CD14-positive monocyte (primary cell): Measurements from ENCODE around the gene HMG20B. TPM values are rescaled to one million over a fixed set of nuclear protein-coding genes. Genes with fewer than 3 reads are reported as not detected.

Source experiments
- DNase-seq, 3 donors: peaks; one replicate each; pipeline ENCODE4 v3.0.0-alpha.2; 2011 to 2022
- H2AFZ ChIP-seq: 2 replicates; pipeline ENCODE4 v1.6.0; 2012; ENCODE audit warnings: mild to moderate bottlenecking, low read depth, low read length, inconsistent platforms; ENCODE audit not compliant: insufficient read depth, poor library complexity, severe bottlenecking
- H3K27ac ChIP-seq, 2 donors: 1 replicate in 1 of 2; 2 replicates in 1 of 2; pipeline ENCODE4 v1.5.1; 2012 to 2013; ENCODE audit warnings: low read length in 2 of 2, control low read depth in 1 of 2, inconsistent platforms in 1 of 2, low read depth in 1 of 2, mild to moderate bottlenecking in 1 of 2
- H3K27me3 ChIP-seq, 2 donors: one replicate each; pipeline versions ENCODE4 v1.6.0 to v1.6.1; 2011 to 2013; ENCODE audit warnings: low read length in 2 of 2; ENCODE audit not compliant: control insufficient read depth in 2 of 2, insufficient read depth in 2 of 2
- H3K36me3 ChIP-seq, 2 donors: replicated peaks in 1 of 2; 1 replicate in 1 of 2; 2 replicates in 1 of 2; pipeline versions ENCODE4 v1.5.1 to v1.6.1; 2012 to 2013; ENCODE audit warnings: low read length in 2 of 2, control low read depth in 1 of 2, inconsistent platforms in 1 of 2, mild to moderate bottlenecking in 1 of 2; ENCODE audit not compliant: insufficient read depth in 2 of 2, control insufficient read depth in 1 of 2
- H3K4me1 ChIP-seq, 2 donors: 1 replicate in 1 of 2; 2 replicates in 1 of 2; pipeline versions ENCODE4 v1.5.1 to v1.6.1; 2012 to 2013; ENCODE audit warnings: low read length in 2 of 2, control low read depth in 1 of 2, inconsistent platforms in 1 of 2, mild to moderate bottlenecking in 1 of 2, moderate library complexity in 1 of 2; ENCODE audit not compliant: insufficient read depth in 2 of 2, control insufficient read depth in 1 of 2
- H3K4me2 ChIP-seq: replicated peaks from 2 replicates; pipeline ENCODE3; 2012; ENCODE audit warnings: low read length, moderate library complexity, mild to moderate bottlenecking; ENCODE audit not compliant: poor library complexity, severe bottlenecking; ENCODE audit errors: extremely low read depth
- H3K4me3 ChIP-seq, 3 experiments: fragments of 200-600 bp in 1 of 3; sonication (generic) in 1 of 3; replicated peaks in 1 of 3; 1 replicate in 2 of 3; 2 replicates in 1 of 3; pipeline ENCODE4 v1.5.1; 2011 to 2013; ENCODE audit warnings: low read length in 3 of 3, mild to moderate bottlenecking in 3 of 3, control low read depth in 2 of 3, low read depth in 2 of 3, inconsistent platforms in 1 of 3, moderate library complexity in 1 of 3
- H3K79me2 ChIP-seq: 2 replicates; pipeline ENCODE4 v1.6.0; 2012; ENCODE audit warnings: mild to moderate bottlenecking, control low read depth, inconsistent platforms, low read length, moderate library complexity; ENCODE audit not compliant: insufficient read depth
- H3K9ac ChIP-seq: 2 replicates; pipeline ENCODE4 v1.6.0; 2017; ENCODE audit warnings: low read length, mild to moderate bottlenecking; ENCODE audit not compliant: insufficient read depth, poor library complexity, severe bottlenecking
- H3K9me3 ChIP-seq, 2 donors: replicated peaks in 1 of 2; 1 replicate in 1 of 2; 2 replicates in 1 of 2; pipeline versions ENCODE4 v1.5.1 to v1.6.1; 2012 to 2013; ENCODE audit warnings: low read length in 2 of 2, control low read depth in 1 of 2; ENCODE audit not compliant: control insufficient read depth in 1 of 2, insufficient read depth in 1 of 2
- H4K20me1 ChIP-seq: 2 replicates; pipeline ENCODE4 v1.6.0; 2012; ENCODE audit warnings: mild to moderate bottlenecking, low read length, control low read depth, moderate library complexity; ENCODE audit not compliant: insufficient read depth
- H3K27ac Mint-ChIP-seq, 7 donors: one replicate each; pipeline ENCODE4 v1.8.0; 2020; ENCODE audit warnings: mild to moderate bottlenecking in 7 of 7, mixed read lengths in 7 of 7, moderate library complexity in 6 of 7, inconsistent platforms in 2 of 7
- H3K27me3 Mint-ChIP-seq, 3 donors: one replicate each; pipeline ENCODE4 v1.8.0; 2021 to 2022; ENCODE audit warnings: low read depth in 3 of 3, mild to moderate bottlenecking in 3 of 3, mixed read lengths in 3 of 3, moderate library complexity in 3 of 3, inconsistent platforms in 1 of 3
- H3K36me3 Mint-ChIP-seq, 2 donors: one replicate each; pipeline ENCODE4 v1.8.0; 2020; ENCODE audit warnings: mixed read lengths in 2 of 2, inconsistent platforms in 1 of 2, mild to moderate bottlenecking in 1 of 2
- H3K4me1 Mint-ChIP-seq: one replicate; pipeline ENCODE4 v1.8.0; 2020; ENCODE audit warnings: mild to moderate bottlenecking, mixed read lengths
- H3K4me3 Mint-ChIP-seq, 2 donors: one replicate each; pipeline ENCODE4 v1.8.0; 2020; ENCODE audit warnings: mild to moderate bottlenecking in 2 of 2, mixed read lengths in 2 of 2, moderate library complexity in 1 of 2
- H3K9me3 Mint-ChIP-seq, 7 donors: one replicate each; pipeline ENCODE4 v1.8.0; 2020 to 2022; ENCODE audit warnings: mixed read lengths in 7 of 7, mild to moderate bottlenecking in 6 of 7, moderate library complexity in 6 of 7, inconsistent platforms in 2 of 7
- CTCF ChIP-seq: fragments of 200-600 bp; IDR thresholded peaks from one replicate; pipeline ENCODE4 v1.8.0; 2022; ENCODE audit warnings: antibody characterized with exemption, mild to moderate bottlenecking
- WGBS: methylation state at CpG from one replicate; pipeline ENCODE4 v1.1.5; 2013; ENCODE audit warnings: missing lambda C conversion rate; ENCODE audit not compliant: insufficient coverage; 5-methylcytosine and 5-hydroxymethylcytosine counted together
- intact Hi-C, 2 donors: fragments of 100-400 bp; cut with micrococcal nuclease; formaldehyde crosslinking; loops; one replicate each; pipeline versions ENCODE4 v1.15.0 to v1.15.1; 2023
- polyA plus RNA-seq, 3 donors: library from polyadenylated mRNA; depleted of rRNA in 1 of 3; unstranded in 2 of 3; stranded (reverse) in 1 of 3; fragments of 300-500 nt in 2 of 3; fragments of >200 nt in 1 of 3; fragmentation: Illumina TruSeq in 2 of 3; gene quantifications; 1 replicate in 2 of 3; 2 replicates in 1 of 3; pipeline ENCODE4 v1.2.3, GENCODE V29; 2012 to 2021

The HMG20B gene
- polyA plus RNA-seq, 3 donors, result 52.4 to 58.8 (median 56.5) TPM

GRCh38 chr19:3593156-3593555 lies 20.4 kb downstream of the HMG20B start:
- no peaks in the 10 kb centered on the region for H4K20me1 ChIP-seq
- no peak overlapping the region for H2AFZ ChIP-seq
- peaks cover 5 to 18% (median 11%) of the 10 kb centered on the region in 7 donors for H3K9me3 Mint-ChIP-seq
- TF ChIP-seq CTCF, result no peak
- H3K4me2 ChIP-seq, result no peak overlapping the region
- H3K27me3 Mint-ChIP-seq, result peaks cover 3 to 10% (median 6%) of the 10 kb centered on the region in 3 donors
- no peak overlapping the region for H3K4me3 ChIP-seq
- H3K4me1 Mint-ChIP-seq, result no peaks in the 10 kb centered on the region
- no peak overlapping the region for H3K27ac ChIP-seq
- intact Hi-C loops, result no loop called here
- no peaks in the 10 kb centered on the region for H3K36me3 Mint-ChIP-seq
- no peaks in the 10 kb centered on the region for H3K27me3 ChIP-seq
- 72% methylated on average over 11 of the region's 11 CpGs for WGBS
- DNase-seq, result no peak
- no peak overlapping the region for H3K4me3 Mint-ChIP-seq
- H3K4me1 ChIP-seq, result no peaks in the 10 kb centered on the region
- no peaks in the 10 kb centered on the region for H3K36me3 ChIP-seq
- no peak overlapping the region for H3K9ac ChIP-seq
- peaks cover 5 to 12% of the 10 kb centered on the region in 2 donors for H3K9me3 ChIP-seq
- no peaks in the 10 kb centered on the region for H3K79me2 ChIP-seq
- H3K27ac Mint-ChIP-seq, result no peak overlapping the region

- H3K27me3 Mint-ChIP-seq, result peaks cover 3 to 10% (median 5%) of the 10 kb centered on the region in 3 donors
- Histone ChIP-seq H3K36me3 (no peaks in the 10 kb centered on the region), H3K4me3 (no peak overlapping the region), H3K9me3 (peaks cover 5% of the 10 kb centered on the region in 2 donors), H3K27me3 (no peaks in the 10 kb centered on the region), H3K4me1 (no peaks in the 10 kb centered on the region), H2AFZ (no peak overlapping the region), H3K4me2 (no peak overlapping the region), H3K27ac (no peak overlapping the region), H3K9ac (no peak overlapping the region), H4K20me1 (no peaks in the 10 kb centered on the region), H3K79me2 (no peaks in the 10 kb centered on the region)
- peak overlapping the region in 1 of 7 donors; percentile 30 for H3K27ac Mint-ChIP-seq
- H3K36me3 Mint-ChIP-seq, result no peaks in the 10 kb centered on the region
- no peak for DNase-seq
- H3K4me1 Mint-ChIP-seq, result no peaks in the 10 kb centered on the region
- no peak overlapping the region for H3K4me3 Mint-ChIP-seq
- no peak for TF ChIP-seq CTCF
- intact Hi-C loops, result no loop called here
- peaks cover 7 to 14% (median 12%) of the 10 kb centered on the region in 7 donors for H3K9me3 Mint-ChIP-seq
- 92% methylated on average over 33 of the region's 34 CpGs for WGBS
Observed at GRCh38 chr19:3595521-3596061, 22.8 kb downstream of the HMG20B start.
